HG02981 (cell line): ENCODE data around the gene IGFBPL1.

Source experiments
- ATAC-seq: cut with Tn5 transposase; IDR thresholded peaks from one replicate; pipeline ENCODE4 v1.9.1; 2021; ENCODE audit warnings: mild to moderate bottlenecking, moderate library complexity; ENCODE audit not compliant: unreplicated experiment

Gene IGFBPL1

GRCh38 chr9:38432922-38433510, 8.8 kb upstream of the IGFBPL1 start:
- ATAC-seq = no peak

DNA sequence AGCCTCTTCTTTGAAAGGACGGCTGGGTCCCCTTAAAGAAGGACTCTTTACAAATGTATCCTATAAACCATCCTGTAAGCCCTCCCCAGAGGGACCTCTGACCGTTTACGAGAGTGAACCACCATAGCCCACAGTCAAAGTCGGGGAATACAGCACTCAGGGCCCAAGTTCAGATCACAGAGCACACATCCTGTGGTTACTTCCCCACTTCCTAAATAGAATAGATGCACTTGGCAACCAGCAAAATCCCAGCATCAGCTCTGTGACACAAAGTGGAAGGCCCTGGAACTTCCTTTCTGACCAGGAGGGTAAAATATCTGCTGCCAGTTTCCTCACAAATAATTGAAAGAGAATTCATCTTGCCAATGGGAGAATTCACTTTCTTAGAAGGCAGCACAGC, 6.9 kb upstream of the IGFBPL1 start:
- ATAC-seq = no peak

- no peak for ATAC-seq
These were observed 3.8 kb upstream of the IGFBPL1 start for GRCh38 chr9:38428062-38428461.

GRCh38 chr9:38424918-38425317, 664 bp upstream of the IGFBPL1 start:
- no peak for ATAC-seq

DNA sequence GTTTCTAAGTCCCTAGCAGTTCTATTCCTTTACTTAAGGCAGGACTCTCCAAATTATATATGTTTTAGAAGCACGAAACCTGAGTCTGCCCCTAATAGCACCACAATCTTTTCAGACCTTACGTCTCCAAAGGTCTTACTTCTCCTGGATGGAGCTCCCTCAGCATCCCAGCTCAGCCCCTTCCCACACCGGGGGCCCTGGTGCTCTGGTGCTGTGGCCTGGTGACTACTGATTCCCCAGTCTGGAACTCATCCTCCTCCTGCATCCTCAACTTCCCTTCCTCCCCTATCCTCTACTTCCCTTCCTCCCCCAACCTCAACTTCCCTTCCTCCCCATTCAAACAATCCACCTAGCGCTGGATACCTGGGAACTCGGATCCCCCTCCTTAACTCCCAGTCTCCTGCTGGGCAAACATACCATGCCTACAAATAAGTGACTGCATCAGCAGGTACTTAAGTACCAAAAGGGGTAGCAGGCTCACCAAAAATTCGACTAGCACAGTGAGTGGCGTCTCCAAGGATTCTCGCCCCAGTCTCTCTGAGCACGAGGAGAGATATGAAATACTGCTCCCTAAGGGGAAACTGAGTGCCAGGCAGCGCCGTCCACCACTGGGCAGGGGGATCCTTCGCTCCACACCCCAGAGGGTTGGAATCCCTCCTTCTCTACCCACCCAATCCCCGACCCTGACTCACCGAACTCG, 831 bp downstream of the IGFBPL1 start:
- ATAC-seq = no peak

GRCh38 chr9:38422555-38423260, 1.5 kb downstream of the IGFBPL1 start:
- ATAC-seq = no peak

GRCh38 chr9:38421498-38422211, 2.6 kb downstream of the IGFBPL1 start:
- ATAC-seq = no peak

- ATAC-seq = no peak
These were observed 5.1 kb downstream of the IGFBPL1 start for GRCh38 chr9:38419181-38419580.

DNA sequence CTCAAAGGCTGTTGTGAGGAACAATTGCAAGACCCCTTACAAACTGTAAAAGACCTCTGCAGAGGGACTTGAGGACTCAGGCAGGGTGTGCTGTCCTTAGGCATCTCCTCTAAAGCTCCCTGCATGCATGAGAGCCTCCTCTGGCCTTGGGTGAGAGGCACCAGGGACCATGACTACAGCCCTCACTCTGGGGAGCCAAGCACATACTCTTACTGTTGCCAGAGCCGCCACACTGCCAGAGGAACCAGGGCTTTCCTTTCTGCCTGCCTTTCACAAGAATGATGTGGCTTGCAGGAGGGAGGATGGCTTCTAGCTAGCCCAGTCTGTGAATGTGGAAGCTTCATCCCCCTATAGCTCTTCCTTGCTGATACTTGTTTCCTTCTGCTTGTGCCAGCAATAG, 5.9 kb downstream of the IGFBPL1 start:
- ATAC-seq = no peak

GRCh38 chr9:38417003-38417945, 7.0 kb downstream of the IGFBPL1 start:
- no peak for ATAC-seq

- ATAC-seq = no peak
These were observed 7.8 kb downstream of the IGFBPL1 start for GRCh38 chr9:38416461-38416860.

DNA sequence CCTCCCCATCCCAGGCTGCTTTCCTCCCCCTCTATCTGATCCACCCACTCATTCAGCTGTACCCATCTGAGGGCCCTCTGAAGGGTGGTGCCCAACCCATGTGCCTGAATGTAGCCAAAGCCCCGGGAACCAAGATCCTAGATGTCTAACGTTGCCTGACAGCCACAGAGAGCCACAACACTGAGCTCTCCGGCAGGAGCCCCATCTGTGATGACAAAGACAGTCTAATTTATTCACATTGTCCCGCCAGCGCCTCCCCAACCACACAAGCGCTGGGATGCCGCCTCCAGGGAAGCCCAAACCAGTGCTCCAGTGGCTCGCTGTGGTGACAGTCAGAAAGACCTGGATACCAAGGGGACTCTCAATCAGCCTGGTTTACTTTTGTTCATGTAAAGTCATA, 8.4 kb downstream of the IGFBPL1 start:
- no peak for ATAC-seq

- no peak for ATAC-seq
These were observed 10.1 kb downstream of the IGFBPL1 start for GRCh38 chr9:38414040-38414723.

DNA sequence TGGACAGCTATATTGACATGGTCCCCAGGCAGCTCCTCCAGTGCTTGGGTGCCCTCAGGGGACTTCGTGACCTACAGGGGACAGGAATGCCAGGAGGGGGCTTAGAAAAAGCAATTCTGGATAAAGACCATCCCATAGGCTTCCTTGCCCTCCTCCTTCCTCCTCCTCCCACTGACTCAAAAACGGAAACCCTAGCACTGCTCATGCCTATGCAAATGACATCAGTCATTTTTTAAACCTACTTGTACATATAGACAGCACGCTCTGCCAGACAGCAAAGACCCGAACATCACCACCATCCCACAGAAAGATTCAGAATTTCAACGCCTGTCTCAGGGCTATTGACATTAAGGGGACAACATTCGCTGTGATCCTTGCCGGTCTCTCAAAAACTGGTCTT, 11.0 kb downstream of the IGFBPL1 start:
- ATAC-seq = no peak

DNA sequence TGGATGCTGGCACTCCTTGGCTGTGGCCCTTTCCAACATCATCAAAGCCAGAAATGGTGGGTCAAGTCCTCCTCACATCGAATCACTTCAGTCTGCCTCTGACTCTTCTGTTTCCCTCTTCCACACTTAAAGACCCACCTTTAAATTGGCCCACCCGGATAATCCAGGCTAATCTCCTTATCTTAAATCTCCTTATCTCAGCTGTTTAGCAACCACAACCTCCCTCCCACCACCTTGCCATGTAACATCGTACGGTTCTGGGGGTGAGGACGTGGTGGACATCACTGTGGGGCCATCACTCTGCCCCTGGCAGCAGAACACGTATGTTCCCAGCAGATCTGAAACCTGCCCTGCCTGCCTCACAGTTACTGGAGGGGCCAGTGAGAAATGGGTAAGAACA, 11.5 kb downstream of the IGFBPL1 start:
- no peak for ATAC-seq

GRCh38 chr9:38408719-38409118, 15.5 kb downstream of the IGFBPL1 start:
- no peak for ATAC-seq

DNA sequence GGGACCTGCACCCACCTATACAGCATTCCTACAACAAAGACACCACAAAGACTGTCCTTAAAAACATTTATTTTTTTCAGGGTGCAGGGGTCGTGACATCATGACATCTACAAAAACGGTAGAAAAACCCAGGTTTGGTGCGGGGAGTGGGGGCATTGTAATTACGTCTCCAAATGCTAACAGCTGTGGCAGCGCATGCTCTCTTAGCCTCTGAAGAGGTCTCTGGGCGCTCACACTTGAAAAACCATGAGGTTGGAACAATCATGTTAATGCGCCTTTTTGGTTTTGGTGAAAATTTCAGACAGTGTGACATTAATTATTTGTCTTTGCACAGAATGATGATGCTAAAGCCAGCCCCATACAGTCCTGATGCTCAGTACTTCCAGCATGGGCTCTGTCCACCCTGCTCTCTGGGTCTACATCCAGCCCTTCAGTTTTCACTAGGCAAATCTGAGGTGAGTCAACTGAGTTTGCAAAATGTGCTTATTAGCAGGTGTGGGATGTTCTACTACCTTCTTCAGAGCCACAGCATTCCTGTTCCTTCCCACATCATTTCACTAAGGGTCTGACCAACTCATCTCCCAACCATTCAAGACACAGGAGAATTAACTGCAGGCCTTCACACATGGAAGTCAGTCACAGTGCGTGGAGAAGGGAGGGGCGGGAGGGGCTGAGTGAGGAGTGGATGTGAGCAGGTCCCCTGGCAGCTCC, 17.6 kb downstream of the IGFBPL1 start:
- no peak for ATAC-seq

- no peak for ATAC-seq
These were observed 18.5 kb downstream of the IGFBPL1 start for GRCh38 chr9:38405785-38406184.

- ATAC-seq = no peak
These were observed 19.9 kb downstream of the IGFBPL1 start for GRCh38 chr9:38404314-38404713.
